ENCODE data around the gene SPATA20.

DNA sequence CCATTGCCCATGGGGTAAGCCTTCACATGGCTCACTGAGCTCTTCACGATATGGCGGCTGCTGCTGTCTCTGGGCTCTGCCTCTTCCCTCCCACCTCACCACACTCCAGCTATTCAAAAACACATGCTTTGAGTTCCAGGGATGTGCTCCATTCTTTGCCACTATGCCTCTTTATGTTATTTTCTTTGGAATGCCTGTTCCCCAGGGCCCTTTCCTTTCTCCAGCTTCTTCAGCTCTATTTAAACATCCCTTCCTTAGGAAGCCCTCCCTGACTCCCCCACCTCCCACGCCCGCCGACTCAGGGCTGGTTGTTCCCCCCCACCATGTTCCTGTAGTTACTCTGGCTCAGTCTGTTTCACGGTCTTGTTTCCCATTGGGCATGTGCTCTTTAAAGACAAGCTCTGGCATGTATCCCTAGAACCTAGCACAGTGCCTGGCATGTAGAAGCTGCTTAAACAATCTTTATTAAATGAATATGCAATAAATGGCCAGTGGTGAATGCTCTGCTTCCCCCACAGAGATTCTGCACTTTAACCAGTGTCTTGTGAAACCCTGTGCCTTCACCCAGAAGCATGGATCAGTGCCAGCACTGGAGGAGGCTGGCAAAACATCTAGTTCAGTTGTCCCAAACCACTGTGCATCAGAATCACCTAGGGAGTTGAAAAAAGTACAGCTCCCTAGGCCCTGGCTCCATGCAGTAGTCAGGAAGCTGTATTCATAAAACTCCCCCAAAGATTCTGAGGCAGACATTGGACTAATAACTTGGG lies 31.9 kb upstream of the SPATA20 start:
- TF ChIP-seq, protein P1, sequence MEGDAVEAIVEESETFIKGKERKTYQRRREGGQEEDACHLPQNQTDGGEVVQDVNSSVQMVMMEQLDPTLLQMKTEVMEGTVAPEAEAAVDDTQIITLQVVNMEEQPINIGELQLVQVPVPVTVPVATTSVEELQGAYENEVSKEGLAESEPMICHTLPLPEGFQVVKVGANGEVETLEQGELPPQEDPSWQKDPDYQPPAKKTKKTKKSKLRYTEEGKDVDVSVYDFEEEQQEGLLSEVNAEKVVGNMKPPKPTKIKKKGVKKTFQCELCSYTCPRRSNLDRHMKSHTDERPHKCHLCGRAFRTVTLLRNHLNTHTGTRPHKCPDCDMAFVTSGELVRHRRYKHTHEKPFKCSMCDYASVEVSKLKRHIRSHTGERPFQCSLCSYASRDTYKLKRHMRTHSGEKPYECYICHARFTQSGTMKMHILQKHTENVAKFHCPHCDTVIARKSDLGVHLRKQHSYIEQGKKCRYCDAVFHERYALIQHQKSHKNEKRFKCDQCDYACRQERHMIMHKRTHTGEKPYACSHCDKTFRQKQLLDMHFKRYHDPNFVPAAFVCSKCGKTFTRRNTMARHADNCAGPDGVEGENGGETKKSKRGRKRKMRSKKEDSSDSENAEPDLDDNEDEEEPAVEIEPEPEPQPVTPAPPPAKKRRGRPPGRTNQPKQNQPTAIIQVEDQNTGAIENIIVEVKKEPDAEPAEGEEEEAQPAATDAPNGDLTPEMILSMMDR (IDR thresholded peaks at IDR 0.05; ENCODE audit: borderline replicate concordance, extremely low read depth, low read length, poor library complexity, severe bottlenecking): no peak
- TF ChIP-seq EZH2 (IDR thresholded peaks at IDR 0.05; ENCODE audit: borderline replicate concordance, low read depth, low read length, severe bottlenecking): no peak
